Glutamatergic neuron (in vitro differentiated cells): ENCODE measurements around the gene MICAL3. TPM values are rescaled to one million over a fixed set of nuclear protein-coding genes. Genes with fewer than 3 reads are reported as not detected.

Experiments used
- DNase-seq: peaks from one replicate; pipeline ENCODE4 v3.0.0; 2022
- H3K27ac Mint-ChIP-seq: one replicate; pipeline ENCODE4 v1.8.0; 2020; ENCODE audit warnings: mild to moderate bottlenecking, mixed read lengths, inconsistent platforms; ENCODE audit not compliant: unreplicated experiment
- H3K27me3 Mint-ChIP-seq: one replicate; pipeline ENCODE4 v1.8.0; 2020; ENCODE audit warnings: mild to moderate bottlenecking, moderate library complexity, mixed read lengths, inconsistent platforms; ENCODE audit not compliant: unreplicated experiment
- H3K36me3 Mint-ChIP-seq: one replicate; pipeline ENCODE4 v1.8.0; 2020; ENCODE audit warnings: mild to moderate bottlenecking, mixed read lengths, inconsistent platforms; ENCODE audit not compliant: unreplicated experiment
- H3K4me1 Mint-ChIP-seq: one replicate; pipeline ENCODE4 v1.8.0; 2020; ENCODE audit warnings: mild to moderate bottlenecking, low read depth, mixed read lengths, inconsistent platforms; ENCODE audit not compliant: unreplicated experiment
- H3K4me3 Mint-ChIP-seq: one replicate; pipeline ENCODE4 v1.8.0; 2020; ENCODE audit warnings: mild to moderate bottlenecking, mixed read lengths, inconsistent platforms; ENCODE audit not compliant: unreplicated experiment
- H3K9me3 Mint-ChIP-seq: one replicate; pipeline ENCODE4 v1.8.0; 2020; ENCODE audit warnings: mild to moderate bottlenecking, moderate library complexity, mixed read lengths, inconsistent platforms; ENCODE audit not compliant: unreplicated experiment
- total RNA-seq: library from RNA; stranded (reverse); fragmentation: NEBNext Ultra II Directional; extraction: Animal tissue kit (Norgen Biotek cat#: 25700); gene quantifications from one replicate; pipeline ENCODE4 v1.2.1, GENCODE V29; 2021; ENCODE audit not compliant: unreplicated experiment
- TF ChIP-seq, protein P1 (sequence below): fragments of 200-600 bp; sonication (generic); IDR thresholded peaks from one replicate; pipeline ENCODE4 v1.5.0; 2021; ENCODE audit not compliant: partially characterized antibody, unreplicated experiment

Gene MICAL3
- total RNA-seq, 1 donor from 2014 or later = 132 TPM

DNA sequence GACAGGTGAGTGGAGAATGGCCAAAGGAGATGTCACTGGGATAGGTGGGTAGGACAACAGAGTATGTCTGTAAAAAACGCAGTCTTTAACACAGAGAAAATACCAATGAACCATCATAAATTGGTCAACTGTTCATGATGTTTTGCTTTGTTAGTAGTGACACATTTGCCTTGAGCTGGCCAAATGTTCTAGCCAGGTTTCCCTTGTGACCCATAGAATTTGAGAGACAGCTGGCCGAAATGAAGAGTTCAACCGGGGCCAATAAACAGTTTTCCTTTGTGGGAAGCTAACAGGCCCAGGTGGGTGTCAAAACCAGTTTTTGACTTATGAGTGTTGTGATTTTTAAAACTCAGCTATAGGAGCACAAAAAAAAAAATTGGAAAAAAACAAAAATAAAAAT lies 133.5 kb downstream of the MICAL3 start:
- DNase-seq = no peak
- Mint-ChIP-seq H3K4me3 (peak overlapping the region; percentile 31), H3K27me3 (peaks cover 9% of the 10 kb centered on the region), H3K27ac (peak overlapping the region; percentile 91), H3K4me1 (peaks cover 33% of the 10 kb centered on the region), H3K9me3 (peaks cover 9% of the 10 kb centered on the region), H3K36me3 (peaks cover 15% of the 10 kb centered on the region)
- TF ChIP-seq, protein P1, sequence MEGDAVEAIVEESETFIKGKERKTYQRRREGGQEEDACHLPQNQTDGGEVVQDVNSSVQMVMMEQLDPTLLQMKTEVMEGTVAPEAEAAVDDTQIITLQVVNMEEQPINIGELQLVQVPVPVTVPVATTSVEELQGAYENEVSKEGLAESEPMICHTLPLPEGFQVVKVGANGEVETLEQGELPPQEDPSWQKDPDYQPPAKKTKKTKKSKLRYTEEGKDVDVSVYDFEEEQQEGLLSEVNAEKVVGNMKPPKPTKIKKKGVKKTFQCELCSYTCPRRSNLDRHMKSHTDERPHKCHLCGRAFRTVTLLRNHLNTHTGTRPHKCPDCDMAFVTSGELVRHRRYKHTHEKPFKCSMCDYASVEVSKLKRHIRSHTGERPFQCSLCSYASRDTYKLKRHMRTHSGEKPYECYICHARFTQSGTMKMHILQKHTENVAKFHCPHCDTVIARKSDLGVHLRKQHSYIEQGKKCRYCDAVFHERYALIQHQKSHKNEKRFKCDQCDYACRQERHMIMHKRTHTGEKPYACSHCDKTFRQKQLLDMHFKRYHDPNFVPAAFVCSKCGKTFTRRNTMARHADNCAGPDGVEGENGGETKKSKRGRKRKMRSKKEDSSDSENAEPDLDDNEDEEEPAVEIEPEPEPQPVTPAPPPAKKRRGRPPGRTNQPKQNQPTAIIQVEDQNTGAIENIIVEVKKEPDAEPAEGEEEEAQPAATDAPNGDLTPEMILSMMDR = no peak

DNA sequence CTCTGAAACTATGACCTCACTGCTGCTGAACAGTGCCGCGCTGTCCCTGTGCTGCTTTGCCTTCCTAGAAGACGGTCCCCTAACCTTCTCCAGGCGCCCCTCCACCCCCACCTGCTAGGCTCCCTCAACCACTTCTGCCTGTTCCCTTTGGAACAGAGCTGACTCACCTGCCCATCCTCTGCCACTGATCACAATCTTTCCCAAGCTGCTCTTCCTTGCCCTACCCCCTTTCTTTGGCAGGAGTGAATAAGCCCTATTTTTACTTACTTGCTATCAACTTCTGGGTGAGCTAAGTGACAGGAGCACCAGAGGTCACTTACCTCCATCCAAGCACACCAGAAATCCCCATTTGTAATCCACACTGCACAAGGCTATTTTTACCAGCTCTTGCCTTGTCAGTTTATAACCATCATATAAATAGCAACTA lies 134.1 kb downstream of the MICAL3 start:
- TF ChIP-seq, protein P1 = no peak
- H3K27me3 Mint-ChIP-seq = peaks cover 9% of the 10 kb centered on the region
- H3K27ac Mint-ChIP-seq = peak overlapping the region; percentile 67
- H3K36me3 Mint-ChIP-seq = peaks cover 14% of the 10 kb centered on the region
- no peak overlapping the region for H3K4me3 Mint-ChIP-seq
- peaks cover 34% of the 10 kb centered on the region for H3K4me1 Mint-ChIP-seq
- peaks cover 7% of the 10 kb centered on the region for H3K9me3 Mint-ChIP-seq
- no peak for DNase-seq

DNA sequence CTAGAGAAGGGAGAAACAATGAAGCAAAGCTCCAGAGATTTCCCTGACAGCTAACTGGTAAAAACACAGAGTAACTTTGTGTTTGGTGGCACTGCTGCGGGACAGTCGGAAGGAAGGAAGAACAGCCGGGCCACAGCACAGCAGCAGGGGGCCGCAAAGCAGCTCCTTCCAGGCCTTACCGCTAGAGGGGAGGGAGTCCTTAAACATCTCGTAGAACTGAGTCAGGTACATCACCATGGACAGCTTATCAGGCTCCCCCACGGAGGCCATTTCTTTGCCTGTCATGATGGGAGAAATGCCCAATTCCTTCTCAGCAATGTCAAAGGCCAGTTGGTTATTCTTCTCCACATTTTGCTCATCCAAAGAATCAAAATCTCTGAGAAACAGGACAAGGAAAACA lies 135.5 kb downstream of the MICAL3 start:
- Mint-ChIP-seq H3K27me3 (peaks cover 9% of the 10 kb centered on the region), H3K4me1 (peaks cover 35% of the 10 kb centered on the region), H3K36me3 (peaks cover 11% of the 10 kb centered on the region), H3K9me3 (peaks cover 7% of the 10 kb centered on the region), H3K27ac (no peak overlapping the region), H3K4me3 (no peak overlapping the region)
- DNase-seq = peak; percentile 47
- TF ChIP-seq, protein P1 = peak; percentile 20

DNA sequence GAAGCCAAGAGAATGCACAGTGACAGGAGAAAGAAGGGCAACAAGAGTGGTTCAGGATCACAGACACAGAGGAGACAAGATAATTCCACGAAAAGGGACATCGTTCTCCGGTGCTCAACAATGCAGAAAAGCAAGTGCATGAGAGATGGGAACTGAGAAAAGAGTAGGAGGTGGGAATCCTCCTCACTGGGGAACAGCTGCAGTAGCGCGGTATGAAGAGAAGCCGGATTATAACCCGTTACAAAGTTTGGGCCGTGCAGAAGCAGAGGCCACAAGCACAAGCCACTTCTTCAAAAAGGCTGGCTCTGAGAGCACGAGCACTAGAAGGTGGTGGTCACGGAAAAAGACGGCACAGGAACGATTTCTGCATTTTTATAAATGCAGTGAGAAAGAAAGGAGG lies 135.9 kb downstream of the MICAL3 start:
- H3K9me3 Mint-ChIP-seq = peaks cover 7% of the 10 kb centered on the region
- no peak overlapping the region for H3K27ac Mint-ChIP-seq
- peaks cover 11% of the 10 kb centered on the region for H3K27me3 Mint-ChIP-seq
- H3K4me3 Mint-ChIP-seq = no peak overlapping the region
- H3K4me1 Mint-ChIP-seq = peaks cover 35% of the 10 kb centered on the region
- no peak for DNase-seq
- H3K36me3 Mint-ChIP-seq = peaks cover 11% of the 10 kb centered on the region
- TF ChIP-seq, protein P1 = no peak

DNA sequence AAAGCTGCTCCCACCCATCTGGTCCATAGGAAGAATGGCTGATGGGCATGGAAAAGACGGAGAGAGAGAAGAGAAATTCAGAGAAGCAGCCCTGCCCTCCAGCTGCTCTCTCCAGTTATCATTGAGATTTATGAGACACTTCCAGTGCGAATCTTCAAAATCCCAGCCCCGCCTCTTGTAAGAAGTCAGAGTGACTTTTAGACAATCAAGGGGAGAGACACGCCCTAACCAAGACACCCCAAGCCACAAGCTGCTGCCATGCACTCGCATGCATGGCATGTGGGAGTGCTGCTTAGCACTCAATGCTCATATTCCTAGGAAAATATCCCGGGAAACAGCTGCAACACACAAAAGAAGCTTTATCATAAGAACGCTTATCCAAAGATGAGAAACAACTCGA lies 139.5 kb downstream of the MICAL3 start:
- Mint-ChIP-seq H3K27me3 (peaks cover 2% of the 10 kb centered on the region), H3K4me1 (peaks cover 6% of the 10 kb centered on the region), H3K4me3 (no peak overlapping the region), H3K9me3 (peaks cover 6% of the 10 kb centered on the region), H3K36me3 (peaks cover 10% of the 10 kb centered on the region), H3K27ac (no peak overlapping the region)
- DNase-seq = no peak
- TF ChIP-seq, protein P1 = no peak
